Chondrocyte (in vitro differentiated cells): ENCODE data around the gene CD300LD. TPM values are rescaled to one million over a fixed set of nuclear protein-coding genes. Genes with fewer than 3 reads are reported as not detected.

Source experiments
- DNase-seq: peaks from one replicate; pipeline ENCODE4 v3.0.0; 2021; ENCODE audit warnings: mixed read lengths, low spot score
- H3K27ac Mint-ChIP-seq: one replicate; pipeline ENCODE4 v1.8.0; 2021; ENCODE audit warnings: mild to moderate bottlenecking, moderate library complexity, mixed read lengths; ENCODE audit not compliant: unreplicated experiment
- H3K27me3 Mint-ChIP-seq: 2 replicates; pipeline ENCODE4 v1.8.0; 2021; ENCODE audit warnings: low read depth, mixed read lengths
- H3K36me3 Mint-ChIP-seq: 2 replicates; pipeline ENCODE4 v1.8.0; 2021; ENCODE audit warnings: low read depth, mixed read lengths
- H3K4me1 Mint-ChIP-seq: 2 replicates; pipeline ENCODE4 v1.8.0; 2021; ENCODE audit warnings: low read depth, mild to moderate bottlenecking, mixed read lengths
- H3K4me3 Mint-ChIP-seq: one replicate; pipeline ENCODE4 v1.8.0; 2021; ENCODE audit warnings: mild to moderate bottlenecking, moderate library complexity, mixed read lengths; ENCODE audit not compliant: unreplicated experiment
- H3K9me3 Mint-ChIP-seq: 2 replicates; pipeline ENCODE4 v1.8.0; 2021; ENCODE audit warnings: low read depth, mixed read lengths
- CTCF ChIP-seq: fragments of 200-600 bp; sonication (generic); IDR thresholded peaks from 2 replicates; pipeline ENCODE4 v1.5.0; 2021; ENCODE audit warnings: antibody characterized with exemption, mild to moderate bottlenecking, moderate library complexity
- long read RNA-seq: library from polyadenylated mRNA; stranded (forward); transcript quantifications from one replicate; pipeline ENCODE4 v2.0.0, GENCODE V29; 2021
- total RNA-seq: library from RNA; stranded (reverse); gene quantifications from 3 replicates; pipeline ENCODE4 v1.2.1, GENCODE V29; 2021

CD300LD gene
- not detected in 3 replicates for total RNA-seq
- long read RNA-seq, result 0 reads

GRCh38 chr17:74592087-74592990, at the start of gene CD300LD:
CD300LD (minus strand) TSS chr17:74592283; CDS start chr17:74592202, 81 bp downstream.
- H3K9me3 Mint-ChIP-seq, result peaks cover 10% of the 10 kb centered on the region
- peaks cover 33% of the 10 kb centered on the region for H3K27me3 Mint-ChIP-seq

GRCh38 chr17:74641224-74641957, 49.3 kb upstream of the CD300LD start:
- Mint-ChIP-seq H3K4me1 (no peaks in the 10 kb centered on the region), H3K36me3 (no peaks in the 10 kb centered on the region), H3K4me3 (no peak overlapping the region), H3K9me3 (no peaks in the 10 kb centered on the region), H3K27me3 (peaks cover 65% of the 10 kb centered on the region), H3K27ac (no peak overlapping the region)
- DNase-seq, result no peak
- TF ChIP-seq CTCF, result no peak

More at GRCh38 chr17:74592087-74592990, at the start of gene CD300LD:
- Mint-ChIP-seq H3K36me3 (no peaks in the 10 kb centered on the region), H3K27ac (no peak within 1 kb of the TSS), H3K4me3 (no peak within 1 kb of the TSS), H3K4me1 (peaks cover 9% of the 10 kb centered on the region)
- no peak for DNase-seq
- TF ChIP-seq CTCF, result no peak

- H3K4me1 Mint-ChIP-seq, result no peaks in the 10 kb centered on the region
- no peak for TF ChIP-seq CTCF
- H3K36me3 Mint-ChIP-seq, result no peaks in the 10 kb centered on the region
- no peaks in the 10 kb centered on the region for H3K9me3 Mint-ChIP-seq
- no peak for DNase-seq
- no peak overlapping the region for H3K4me3 Mint-ChIP-seq
- H3K27ac Mint-ChIP-seq, result no peak overlapping the region
- H3K27me3 Mint-ChIP-seq, result peaks cover 56% of the 10 kb centered on the region
Observed at GRCh38 chr17:74639704-74640151, 47.6 kb upstream of the CD300LD start.

- no peak overlapping the region for H3K4me3 Mint-ChIP-seq
Observed at GRCh38 chr17:74637926-74638325, 45.8 kb upstream of the CD300LD start.

More at GRCh38 chr17:74637926-74638325, 45.8 kb upstream of the CD300LD start:
- no peaks in the 10 kb centered on the region for H3K4me1 Mint-ChIP-seq
- TF ChIP-seq CTCF, result no peak
- H3K27ac Mint-ChIP-seq, result no peak overlapping the region
- H3K27me3 Mint-ChIP-seq, result peaks cover 43% of the 10 kb centered on the region
- no peaks in the 10 kb centered on the region for H3K36me3 Mint-ChIP-seq
- no peaks in the 10 kb centered on the region for H3K9me3 Mint-ChIP-seq
- DNase-seq, result no peak
